K562 (cell line): ENCODE data around the gene CNTNAP4. TPM values are rescaled to one million over a fixed set of nuclear protein-coding genes. Genes with fewer than 3 reads are reported as not detected.

Source experiments
- ATAC-seq: fragments of 200-7000 bp; cut with Tn5 transposase; 3 replicates; pipeline ENCODE4 v1.9.1; 2020; ENCODE audit warnings: moderate library complexity
- BruUV-seq: library from RNA; stranded (reverse); fragments of 400-500 nt; replicated peaks from 2 replicates; lab custom pipeline; 2021; lab: Mats Ljungman, UMichigan
- CTCF ChIA-PET: fragments of 300-600 bp; formaldehyde crosslinking; extraction: SDS; loops from one replicate; lab custom pipeline; 2021; ENCODE audit warnings: low intra/inter-chr PET ratio; lab: Yijun Ruan, JAX
- POLR2A ChIA-PET: fragments of 300-600, 350-650 bp; sonication (Branson Sonifier 250); formaldehyde crosslinking; extraction: SDS; loops from one replicate; lab custom pipeline; 2021; ENCODE audit warnings: antibody characterized with exemption, inconsistent platforms; lab: Yijun Ruan, JAX
- DNase-seq, 4 experiments: peaks; one replicate each; pipeline versions ENCODE4 v3.0.0 to v3.0.0-alpha.2; 2011 to 2018; ENCODE audit warnings: low spot score in 3 of 4, mixed read lengths in 3 of 4; ENCODE audit errors: extremely low read depth in 1 of 4
- FAIRE-seq: peaks from 2 replicates; lab custom pipeline; 2011; peaks lifted over from hg19 to GRCh38; lab: Jason Lieb, UNC
- H2AFZ ChIP-seq: 2 replicates; pipeline ENCODE4 v1.6.0; 2011; ENCODE audit warnings: low read depth, low read length, control low read depth, inconsistent platforms
- H3K27ac ChIP-seq: fragments of 200-600 bp; 3 replicates; pipeline ENCODE4 v1.8.0; 2011; ENCODE audit warnings: low read depth, mild to moderate bottlenecking, control low read depth, inconsistent platforms, low read length, moderate library complexity, mixed read lengths; ENCODE audit errors: extremely low read depth
- H3K27me3 ChIP-seq, 2 experiments: fragments of 300-600 bp in 1 of 2; 2 replicates in 1 of 2; 3 replicates in 1 of 2; pipeline versions ENCODE4 v1.6.0 to v1.8.0; 2011; ENCODE audit warnings: inconsistent platforms in 2 of 2, low read length in 2 of 2, mild to moderate bottlenecking in 1 of 2, mixed read lengths in 1 of 2, moderate library complexity in 1 of 2; ENCODE audit not compliant: control insufficient read depth in 2 of 2, insufficient read depth in 2 of 2
- H3K36me3 ChIP-seq: fragments of 300-600 bp; 3 replicates; pipeline ENCODE4 v1.8.0; 2011; ENCODE audit warnings: mild to moderate bottlenecking, low read length, inconsistent platforms; ENCODE audit not compliant: control insufficient read depth, insufficient read depth
- H3K4me1 ChIP-seq, 2 experiments: fragments of 200-600 bp in 1 of 2; replicated peaks in 1 of 2; 2 replicates in 1 of 2; 3 replicates in 1 of 2; pipeline versions ENCODE4 v1.5.1 to v1.8.0; 2011; ENCODE audit warnings: inconsistent platforms in 2 of 2, low read length in 2 of 2, mild to moderate bottlenecking in 1 of 2, mixed read lengths in 1 of 2, moderate library complexity in 1 of 2; ENCODE audit not compliant: control insufficient read depth in 2 of 2, insufficient read depth in 2 of 2
- H3K4me2 ChIP-seq: 2 replicates; pipeline ENCODE4 v1.6.1; 2011; ENCODE audit warnings: low read length, control low read depth, inconsistent platforms, mixed read lengths; ENCODE audit not compliant: insufficient read depth
- H3K4me3 ChIP-seq: fragments of 200-600 bp; sonication (generic), shearing (Covaris generic); 2 replicates; pipeline ENCODE4 v1.5.1; 2016; ENCODE audit warnings: control low read depth, inconsistent platforms
- H3K79me2 ChIP-seq: fragments of 200-600 bp; 3 replicates; pipeline ENCODE4 v1.8.0; 2011; ENCODE audit warnings: low read length, inconsistent platforms; ENCODE audit not compliant: control insufficient read depth, insufficient read depth
- H3K9ac ChIP-seq, 2 experiments: 2 replicates each; pipeline versions ENCODE4 v1.6.0 to v1.6.1; 2011; ENCODE audit warnings: low read depth in 2 of 2, low read length in 2 of 2, control low read depth in 1 of 2, inconsistent platforms in 1 of 2, mild to moderate bottlenecking in 1 of 2, mixed read lengths in 1 of 2; ENCODE audit not compliant: insufficient read depth in 1 of 2
- H3K9me1 ChIP-seq: one replicate; pipeline ENCODE4 v1.6.0; 2011; ENCODE audit warnings: inconsistent platforms, mild to moderate bottlenecking, low read length, moderate library complexity; ENCODE audit not compliant: control insufficient read depth, insufficient read depth
- H3K9me3 ChIP-seq: replicated peaks from 2 replicates; pipeline ENCODE4 v1.5.1; 2011; ENCODE audit warnings: low read depth, low read length, inconsistent platforms; ENCODE audit not compliant: control insufficient read depth, insufficient read depth
- H4K20me1 ChIP-seq: replicated peaks from 2 replicates; pipeline ENCODE4 v1.6.1; 2011; ENCODE audit warnings: low read length, inconsistent platforms, mixed read lengths; ENCODE audit not compliant: control insufficient read depth, insufficient read depth
- CTCF ChIP-seq, 3 experiments: IDR thresholded peaks in 2 of 3; conservative IDR thresholded peaks in 1 of 3; 2 replicates each; pipeline ENCODE4 v1.5.1; 2011 to 2012; ENCODE audit warnings: low read length in 3 of 3, mild to moderate bottlenecking in 3 of 3, control low read depth in 2 of 3, improper control_type of control experiment in 1 of 3, inconsistent platforms in 1 of 3, low read depth in 1 of 3, mixed read lengths in 1 of 3, moderate library complexity in 1 of 3; ENCODE audit not compliant: insufficient read depth in 2 of 3
- FOXK1 ChIP-seq: sonication (generic); formaldehyde crosslinking; IDR thresholded peaks from 2 replicates; pipeline ENCODE4 v1.8.0; 2022; ENCODE audit warnings: missing genetic modification reagents, mild to moderate bottlenecking, borderline replicate concordance
- HDAC6 ChIP-seq: IDR thresholded peaks from 2 replicates; pipeline ENCODE4 v1.6.1; 2012; ENCODE audit warnings: low read depth, mild to moderate bottlenecking, control low read depth, inconsistent platforms, low read length, moderate library complexity
- NR4A1 ChIP-seq, 2 experiments: fragments of 250-450 bp in 1 of 2; fragments of 450-650 bp in 1 of 2; sonication (Bioruptor Pico) in 1 of 2; IDR thresholded peaks; 2 replicates each; pipeline versions ENCODE4 v1.4.0 to v1.6.1; 2016 to 2020; ENCODE audit warnings: mild to moderate bottlenecking in 2 of 2, missing compliant biosample characterization in 1 of 2, missing genetic modification characterization in 1 of 2, moderate library complexity in 1 of 2
- PHB2 ChIP-seq: fragments of 450-650 bp; IDR thresholded peaks from 2 replicates; pipeline ENCODE4 v1.6.1; 2017; ENCODE audit warnings: low read depth
- PML ChIP-seq: IDR thresholded peaks from 2 replicates; pipeline ENCODE4 v1.6.1; 2012; ENCODE audit warnings: low read length, inconsistent platforms
- RBM34 ChIP-seq: fragments of 200-400 bp; formaldehyde crosslinking; IDR thresholded peaks from 2 replicates; pipeline ENCODE4 v1.6.1; 2018; ENCODE audit warnings: low read length, borderline replicate concordance; ENCODE audit not compliant: insufficient read depth
- RFX5 ChIP-seq: IDR thresholded peaks from 2 replicates; pipeline ENCODE4 v1.6.1; 2011; ENCODE audit warnings: low read depth, mild to moderate bottlenecking, improper control_type of control experiment, low read length
- STAT6 ChIP-seq: sonication (generic); formaldehyde crosslinking; IDR thresholded peaks from 2 replicates; pipeline ENCODE4 v1.8.1; 2023; ENCODE audit warnings: mild to moderate bottlenecking, missing genetic modification reagents
- ZNF398 ChIP-seq: fragments of 250-450 bp; sonication (Bioruptor Pico); IDR thresholded peaks from 2 replicates; pipeline ENCODE4 v1.8.0; 2021; ENCODE audit warnings: moderate library complexity, mild to moderate bottlenecking, inconsistent platforms
- ZNF449 ChIP-seq: fragments of 250-450 bp; sonication (Bioruptor Pico); IDR thresholded peaks from 2 replicates; pipeline ENCODE4 v1.8.0; 2022; ENCODE audit warnings: moderate library complexity, mild to moderate bottlenecking, inconsistent platforms
- WGBS: fragments of 100-300 bp; shearing (Covaris generic); methylation state at CpG from one replicate; pipeline ENCODE4 v1.1.6; 2016; ENCODE audit warnings: low coverage, mixed read lengths; ENCODE audit not compliant: insufficient coverage; ENCODE audit errors: missing lambda C conversion rate; 5-methylcytosine and 5-hydroxymethylcytosine counted together
- in situ Hi-C: fragments of 300-500 bp; cut with MboI; formaldehyde crosslinking; loops from 4 replicates; pipeline ENCODE4 v1.15.0; 2018; ENCODE audit warnings: inconsistent platforms, mixed read lengths
- intact Hi-C: fragments of 100-400 bp; cut with micrococcal nuclease; formaldehyde crosslinking; loops from 2 replicates; pipeline ENCODE4 v1.14.2; 2022
- polyA plus RNA-seq, 8 experiments: library from polyadenylated mRNA; depleted of rRNA in 4 of 8; stranded (reverse) in 5 of 8; unstranded in 3 of 8; fragments of >200 nt; fragmentation: Nextera tagmentation in 2 of 8; fragmentation: Illumina TruSeq in 1 of 8; extraction: Ambion mirVana in 2 of 8; extraction: Trizol in 1 of 8; gene quantifications; 2 replicates each; pipeline versions ENCODE4 v1.2.1 to v1.2.3, GENCODE V29; 2011 to 2014; ENCODE audit warnings: inconsistent platforms in 1 of 8, missing spikeins in 1 of 8
- total RNA-seq, 7 experiments: library from RNA; depleted of rRNA in 6 of 7; stranded (reverse); fragments of >200 nt in 6 of 7; fragmentation: Illumina TruSeq in 2 of 7; extraction: Trizol in 2 of 7; gene quantifications; 2 replicates each; pipeline versions ENCODE4 v1.2.1 to v1.2.3, GENCODE V29; 2011 to 2021; ENCODE audit warnings: low replicate concordance in 1 of 7

The CNTNAP4 gene
- total and polyA plus RNA-seq, 9 of the 15 experiments (the other 6 are each of a cell fraction or from before 2014, with no cell fraction given) = not detected

- no peak for FAIRE-seq
- POLR2A ChIA-PET = no interaction called here
- TF ChIP-seq STAT6 (CRISPR knock-in tag) (no peak), FOXK1 (CRISPR knock-in tag) (no peak), ZNF398 (no peak), PML (no peak), NR4A1 (CRISPR knock-in tag; IDR thresholded peaks at IDR 0.05) (no peak), NR4A1 (tag; IDR thresholded peaks at IDR 0.05) (no peak), PHB2 (no peak), RFX5 (no peak), HDAC6 (no peak), CTCF (IDR thresholded peaks at IDR 0.05 in 2 of 3, conservative IDR thresholded peaks at IDR 0.05 in 1 of 3; ENCODE audit: insufficient read depth in 2 of 3, low read depth in 1 of 3, low read length in 3 of 3) (no peak), RBM34 (no peak), ZNF449 (CRISPR knock-in tag) (no peak)
Observed at GRCh38 chr16:76459111-76459510, 181.9 kb downstream of the CNTNAP4 start.

More at GRCh38 chr16:76459111-76459510, 181.9 kb downstream of the CNTNAP4 start:
- Histone ChIP-seq H3K27me3 (no peaks in the 10 kb centered on the region), H3K4me2 (no peak overlapping the region), H3K4me1 (no peaks in the 10 kb centered on the region), H3K9me1 (no peaks in the 10 kb centered on the region), H4K20me1 (no peaks in the 10 kb centered on the region), H3K36me3 (no peaks in the 10 kb centered on the region), H2AFZ (no peak overlapping the region), H3K9ac (no peak overlapping the region), H3K79me2 (no peaks in the 10 kb centered on the region), H3K9me3 (no peaks in the 10 kb centered on the region), H3K27ac (no peak overlapping the region), H3K4me3 (no peak overlapping the region)
- no peak for ATAC-seq
- CTCF ChIA-PET = no interaction called here
- no TSS peak for BruUV-seq
- WGBS = 0% methylated on average over 2 of the region's 2 CpGs
- in situ Hi-C loops = no loop called here
- intact Hi-C loops = no loop called here
- DNase-seq = no peak
